Fibroblast of villous mesenchyme (primary cell): ENCODE results near the gene ABCC1. TPM values are rescaled to one million over a fixed set of nuclear protein-coding genes. Genes with fewer than 3 reads are reported as not detected.

Experiments used
- DNase-seq: peaks from one replicate; pipeline ENCODE4 v3.0.0-alpha.2; 2010; ENCODE audit warnings: low read depth
- H3K4me3 ChIP-seq: 2 replicates; pipeline ENCODE4 v1.5.1; 2011; ENCODE audit warnings: low read depth, mild to moderate bottlenecking, low read length
- total RNA-seq: library from RNA; depleted of rRNA; stranded (reverse); fragments of >200 nt; gene quantifications from 2 replicates; pipeline ENCODE4 v1.2.3, GENCODE V29; 2012
- TF ChIP-seq, protein P1 (sequence below): IDR thresholded peaks from 2 replicates; pipeline ENCODE4 v1.5.1; 2012; ENCODE audit warnings: low read depth, mild to moderate bottlenecking, low read length; ENCODE audit not compliant: insufficient read depth

ABCC1 gene
- total RNA-seq, 1 donor: 34.1 TPM

DNA sequence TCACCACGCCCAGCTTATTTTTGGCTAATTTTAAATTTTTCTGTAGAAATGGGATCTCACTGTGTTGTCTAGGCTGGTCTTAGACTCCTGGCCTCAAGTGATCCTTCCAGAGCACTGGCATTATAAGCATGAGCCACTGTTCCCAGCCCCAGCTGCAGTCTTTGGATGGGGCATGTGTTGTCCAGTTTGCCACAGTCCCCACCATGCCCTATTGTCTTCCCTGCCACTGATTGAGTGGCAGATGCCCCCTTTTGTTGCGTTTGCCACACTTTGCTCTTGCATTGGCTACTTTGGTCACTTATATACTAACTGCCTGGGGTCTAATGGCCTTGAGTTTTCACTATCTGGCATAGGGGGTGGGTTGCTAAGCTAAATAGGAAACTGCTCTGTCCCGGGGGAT is 60.8 kb downstream of the ABCC1 start:
- TF ChIP-seq, protein P1, sequence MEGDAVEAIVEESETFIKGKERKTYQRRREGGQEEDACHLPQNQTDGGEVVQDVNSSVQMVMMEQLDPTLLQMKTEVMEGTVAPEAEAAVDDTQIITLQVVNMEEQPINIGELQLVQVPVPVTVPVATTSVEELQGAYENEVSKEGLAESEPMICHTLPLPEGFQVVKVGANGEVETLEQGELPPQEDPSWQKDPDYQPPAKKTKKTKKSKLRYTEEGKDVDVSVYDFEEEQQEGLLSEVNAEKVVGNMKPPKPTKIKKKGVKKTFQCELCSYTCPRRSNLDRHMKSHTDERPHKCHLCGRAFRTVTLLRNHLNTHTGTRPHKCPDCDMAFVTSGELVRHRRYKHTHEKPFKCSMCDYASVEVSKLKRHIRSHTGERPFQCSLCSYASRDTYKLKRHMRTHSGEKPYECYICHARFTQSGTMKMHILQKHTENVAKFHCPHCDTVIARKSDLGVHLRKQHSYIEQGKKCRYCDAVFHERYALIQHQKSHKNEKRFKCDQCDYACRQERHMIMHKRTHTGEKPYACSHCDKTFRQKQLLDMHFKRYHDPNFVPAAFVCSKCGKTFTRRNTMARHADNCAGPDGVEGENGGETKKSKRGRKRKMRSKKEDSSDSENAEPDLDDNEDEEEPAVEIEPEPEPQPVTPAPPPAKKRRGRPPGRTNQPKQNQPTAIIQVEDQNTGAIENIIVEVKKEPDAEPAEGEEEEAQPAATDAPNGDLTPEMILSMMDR: no peak
- DNase-seq: no peak
- no peak overlapping the region for H3K4me3 ChIP-seq

DNA sequence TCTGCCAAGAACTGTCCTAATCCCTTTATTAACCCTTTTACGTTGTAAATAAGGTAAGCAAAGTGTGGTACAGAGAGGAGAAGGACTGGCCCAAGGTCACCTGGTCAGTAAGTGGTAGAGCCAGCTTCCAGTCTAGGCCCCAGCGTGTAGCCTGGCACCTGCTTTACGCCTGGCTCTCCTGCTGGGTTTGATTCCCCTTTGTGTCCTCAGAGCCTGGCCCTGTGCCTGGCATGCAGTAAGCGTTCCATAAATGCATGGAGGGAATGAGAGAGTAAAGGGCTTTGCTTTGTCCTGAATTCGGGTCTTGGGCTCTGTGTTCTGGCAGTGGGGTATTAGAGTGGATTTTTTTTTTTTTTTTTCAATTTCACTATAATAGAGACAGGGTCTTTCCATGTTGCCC is 62.7 kb downstream of the ABCC1 start:
- H3K4me3 ChIP-seq: no peak overlapping the region
- no peak for DNase-seq
- TF ChIP-seq, protein P1: no peak

DNA sequence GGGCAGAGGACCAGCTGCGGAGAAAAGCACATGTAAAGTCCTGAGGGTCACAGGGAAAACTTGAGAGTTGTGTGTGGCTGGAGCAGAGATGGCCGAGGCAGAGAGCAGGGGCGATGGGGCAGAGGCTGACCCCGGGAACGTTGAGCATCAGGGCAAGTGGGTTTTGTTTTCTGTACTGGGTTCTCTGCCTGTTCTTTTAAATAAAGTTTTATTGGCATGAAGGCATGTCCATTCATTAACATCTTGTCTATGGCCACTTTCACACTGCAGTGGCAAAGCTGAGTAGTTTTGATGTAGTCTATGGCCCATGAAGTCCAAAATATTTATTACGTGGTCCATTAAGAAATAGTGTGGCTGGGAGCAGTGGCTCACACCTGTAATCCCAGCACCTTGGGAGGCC is 64.4 kb downstream of the ABCC1 start:
- TF ChIP-seq, protein P1: no peak
- DNase-seq: no peak
- no peak overlapping the region for H3K4me3 ChIP-seq

DNA sequence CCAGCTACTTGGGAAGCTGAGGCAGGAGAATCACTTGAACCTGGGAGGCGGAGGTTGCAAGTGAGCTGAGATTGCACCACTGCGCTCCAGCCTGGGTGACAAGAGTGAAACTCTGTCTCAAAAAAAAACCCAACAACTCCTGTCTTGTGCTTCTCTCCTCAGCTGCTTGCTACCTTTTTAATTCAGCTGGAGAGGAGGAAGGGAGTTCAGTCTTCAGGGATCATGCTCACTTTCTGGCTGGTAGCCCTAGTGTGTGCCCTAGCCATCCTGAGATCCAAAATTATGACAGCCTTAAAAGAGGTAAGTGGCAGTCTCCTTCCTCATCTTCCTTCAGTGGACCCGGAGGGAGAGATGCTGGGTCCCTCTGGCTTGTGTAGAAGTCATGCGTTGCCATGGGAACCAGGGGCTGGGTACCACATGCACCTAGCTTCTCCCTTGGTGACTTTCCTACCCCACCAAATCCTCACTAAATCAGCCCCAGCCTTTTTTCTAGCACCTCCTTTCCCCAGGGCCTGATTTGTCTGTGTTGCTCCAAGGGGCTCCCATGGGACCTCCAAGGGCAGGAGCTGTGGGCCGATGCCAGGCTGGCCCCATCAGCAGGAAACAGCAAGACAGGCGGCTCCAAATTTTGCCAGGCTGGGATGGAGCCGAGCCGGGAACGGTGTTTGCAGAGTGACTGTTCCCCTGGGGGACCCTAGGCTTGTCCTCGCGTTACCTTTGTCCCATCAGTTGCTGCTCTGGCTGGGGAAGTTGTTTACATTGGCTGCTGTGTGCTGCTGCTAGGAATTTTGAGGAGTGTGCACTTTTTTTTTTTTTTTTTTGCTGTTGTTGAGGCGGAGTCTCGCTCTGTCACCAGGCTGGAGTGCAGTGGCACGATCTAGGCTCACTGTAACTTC is 65.2 kb downstream of the ABCC1 start:
- no peak overlapping the region for H3K4me3 ChIP-seq
- peak; percentile 65 for DNase-seq
- TF ChIP-seq, protein P1: no peak

DNA sequence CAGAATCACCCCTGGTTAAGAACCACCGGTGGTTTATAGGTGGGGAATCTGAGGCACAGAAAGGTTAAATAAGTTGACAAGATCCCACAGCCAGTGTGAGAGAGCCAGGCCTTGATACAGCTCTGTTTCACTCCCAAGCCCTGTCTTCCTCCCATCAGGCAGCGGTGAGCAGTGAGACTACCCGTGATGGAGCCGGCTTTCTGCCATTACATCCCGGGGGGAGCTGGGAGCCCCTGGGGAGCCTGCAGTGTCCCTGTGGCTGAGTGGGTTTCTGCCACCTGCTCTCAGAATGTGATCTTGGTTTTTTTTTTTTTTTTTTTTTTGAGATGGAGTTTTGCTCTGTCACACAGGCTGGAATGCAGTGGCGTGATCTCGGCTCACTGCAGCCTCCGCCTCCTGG is 66.4 kb downstream of the ABCC1 start:
- DNase-seq: no peak
- H3K4me3 ChIP-seq: no peak overlapping the region
- TF ChIP-seq, protein P1: no peak

DNA sequence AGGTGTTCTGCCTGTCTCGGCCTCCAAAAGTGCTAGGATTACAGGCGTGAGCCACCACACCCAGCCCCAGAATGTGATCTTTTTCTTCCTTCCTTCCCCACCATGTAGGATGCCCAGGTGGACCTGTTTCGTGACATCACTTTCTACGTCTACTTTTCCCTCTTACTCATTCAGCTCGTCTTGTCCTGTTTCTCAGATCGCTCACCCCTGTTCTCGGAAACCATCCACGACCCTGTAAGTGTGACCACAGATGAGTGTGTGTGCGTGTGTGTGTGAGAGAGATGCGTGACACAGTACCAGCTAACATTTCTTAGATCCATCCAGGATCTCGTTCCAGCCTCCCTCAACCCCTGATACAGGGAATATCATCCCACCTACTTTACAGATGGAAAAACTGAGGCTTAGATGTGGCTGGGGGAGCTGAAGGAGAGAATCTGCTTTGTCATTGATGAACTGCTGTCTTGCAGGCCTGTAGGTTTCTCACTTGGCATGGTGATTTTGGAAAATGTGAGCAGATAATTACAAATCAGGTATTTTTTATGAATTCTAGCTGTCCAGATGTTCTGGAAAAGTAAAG is 67.1 kb downstream of the ABCC1 start:
- TF ChIP-seq, protein P1: no peak
- H3K4me3 ChIP-seq: no peak overlapping the region

More for the DNA sequence above, 67.1 kb downstream of the ABCC1 start:
- no peak for DNase-seq
